Measurements from ENCODE around the gene JTB.

JTB gene

GRCh38 chr1:153929981-153930948, 47.2 kb downstream of the JTB start:
- no peak for DNase-seq

- DNase-seq, result no peak
These were observed 48.0 kb downstream of the JTB start for GRCh38 chr1:153929426-153929825.

GRCh38 chr1:153928791-153929341, 48.6 kb downstream of the JTB start:
- DNase-seq, result no peak

GRCh38 chr1:153928245-153928644, 49.2 kb downstream of the JTB start:
- no peak for DNase-seq

- DNase-seq, result no peak
These were observed 51.1 kb downstream of the JTB start for GRCh38 chr1:153926405-153926804.

Measured in CD4-positive, alpha-beta T cell treated with Interleukin-21 for 1 hour (primary cell).